GM12878 (cell line): ENCODE data around the gene MYB. TPM values are rescaled to one million over a fixed set of nuclear protein-coding genes. Genes with fewer than 3 reads are reported as not detected.

Source experiments
- ATF3 ChIP-seq: IDR thresholded peaks from 2 replicates; pipeline ENCODE4 v1.6.1; 2011; ENCODE audit warnings: low read depth, mild to moderate bottlenecking, low read length, moderate library complexity, borderline replicate concordance; ENCODE audit errors: extremely low read depth
- ATF7 ChIP-seq: fragments of 450-650 bp; IDR thresholded peaks from 2 replicates; pipeline ENCODE4 v1.6.1; 2016; ENCODE audit warnings: low read depth, mild to moderate bottlenecking
- CHD1 ChIP-seq: IDR thresholded peaks from 2 replicates; pipeline ENCODE4 v1.6.1; 2012; ENCODE audit warnings: low read depth, low read length, improper control_type of control experiment
- CHD2 ChIP-seq: IDR thresholded peaks from 2 replicates; pipeline ENCODE4 v1.6.1; 2011; ENCODE audit warnings: low read depth, low read length, improper control_type of control experiment, borderline replicate concordance
- CTCF ChIP-seq, 3 experiments: IDR thresholded peaks in 2 of 3; conservative IDR thresholded peaks in 1 of 3; 2 replicates each; pipeline ENCODE4 v1.5.1; 2011; ENCODE audit warnings: low read depth in 3 of 3, low read length in 3 of 3, mild to moderate bottlenecking in 3 of 3, control low read depth in 2 of 3, moderate library complexity in 2 of 3, inconsistent platforms in 1 of 3, mixed read lengths in 1 of 3; ENCODE audit not compliant: control insufficient read depth in 2 of 3, insufficient read depth in 1 of 3; ENCODE audit errors: extremely low read depth in 1 of 3
- E4F1 ChIP-seq: fragments of 450-650 bp; IDR thresholded peaks from 2 replicates; pipeline ENCODE4 v1.6.1; 2018; ENCODE audit warnings: borderline replicate concordance, mild to moderate bottlenecking; ENCODE audit not compliant: partially characterized antibody
- GATAD2B ChIP-seq: fragments of 450-650 bp; conservative IDR thresholded peaks from 2 replicates; pipeline ENCODE4 v1.6.1; 2017; ENCODE audit warnings: low read depth, mild to moderate bottlenecking, moderate library complexity
- HCFC1 ChIP-seq: fragments of 150-350 bp; IDR thresholded peaks from 2 replicates; pipeline ENCODE4 v1.6.1; 2014; ENCODE audit warnings: low read length
- JUND ChIP-seq: IDR thresholded peaks from 2 replicates; pipeline ENCODE4 v1.6.1; 2012; ENCODE audit warnings: low read depth, mild to moderate bottlenecking, low read length, improper control_type of control experiment, moderate library complexity
- KDM1A ChIP-seq: fragments of 200-600 bp; sonication (generic); IDR thresholded peaks from 2 replicates; pipeline ENCODE4 v1.6.1; 2016; ENCODE audit warnings: borderline replicate concordance
- MEF2B ChIP-seq: fragments of 450-650 bp; IDR thresholded peaks from 2 replicates; pipeline ENCODE4 v1.6.1; 2018; ENCODE audit warnings: mild to moderate bottlenecking, moderate library complexity; ENCODE audit not compliant: partially characterized antibody, poor library complexity, severe bottlenecking
- MYB ChIP-seq: fragments of 150-350 bp; IDR thresholded peaks from 2 replicates; pipeline ENCODE4 v1.6.1; 2014; ENCODE audit warnings: mild to moderate bottlenecking, low read depth, low read length, borderline replicate concordance
- NFIC ChIP-seq: IDR thresholded peaks from 2 replicates; pipeline ENCODE4 v1.6.1; 2012; ENCODE audit warnings: low read depth, mild to moderate bottlenecking, inconsistent platforms, low read length, moderate library complexity
- NFXL1 ChIP-seq: fragments of 450-650 bp; IDR thresholded peaks from 2 replicates; pipeline ENCODE4 v1.6.1; 2017; ENCODE audit warnings: antibody characterized with exemption, mild to moderate bottlenecking, borderline replicate concordance
- RELB ChIP-seq: fragments of 450-650 bp; IDR thresholded peaks from 2 replicates; pipeline ENCODE4 v1.6.1; 2017; ENCODE audit warnings: low read depth, mild to moderate bottlenecking, moderate library complexity
- REST ChIP-seq: IDR thresholded peaks from 2 replicates; pipeline ENCODE4 v1.6.1; 2012; ENCODE audit warnings: mild to moderate bottlenecking, low read depth, low read length
- RFX5 ChIP-seq: IDR thresholded peaks from 2 replicates; pipeline ENCODE4 v1.6.1; 2011; ENCODE audit warnings: low read depth, low read length, improper control_type of control experiment
- TAF1 ChIP-seq: IDR thresholded peaks from 2 replicates; pipeline ENCODE4 v1.6.1; 2011; ENCODE audit warnings: mild to moderate bottlenecking, low read depth, low read length, borderline replicate concordance
- TARDBP ChIP-seq: IDR thresholded peaks from 2 replicates; pipeline ENCODE4 v1.6.1; 2016; ENCODE audit warnings: borderline replicate concordance
- TCF7 ChIP-seq: IDR thresholded peaks from 2 replicates; pipeline ENCODE4 v1.6.1; 2014; ENCODE audit warnings: antibody characterized with exemption, borderline replicate concordance
- YBX1 ChIP-seq: fragments of 450-650 bp; IDR thresholded peaks from 2 replicates; pipeline ENCODE4 v1.6.1; 2016; ENCODE audit warnings: antibody characterized with exemption
- ZNF24 ChIP-seq: fragments of 450-650 bp; IDR thresholded peaks from 2 replicates; pipeline ENCODE4 v1.6.1; 2017; ENCODE audit warnings: antibody characterized with exemption, mild to moderate bottlenecking
- polyA plus RNA-seq, 11 experiments: library from polyadenylated mRNA; depleted of rRNA in 4 of 11; unstranded in 6 of 11; stranded (reverse) in 5 of 11; fragments of >200 nt; fragmentation: Nextera tagmentation in 4 of 11; fragmentation: Illumina TruSeq in 1 of 11; extraction: Ambion mirVana in 4 of 11; extraction: Trizol in 1 of 11; gene quantifications; 1 replicate in 1 of 11; 2 replicates in 10 of 11; pipeline versions ENCODE4 v1.2.1 to v1.2.3, GENCODE V29; 2011 to 2016; ENCODE audit warnings: inconsistent platforms in 2 of 11, missing spikeins in 2 of 11, low read depth in 1 of 11
- total RNA-seq, 4 experiments: library from RNA; depleted of rRNA in 3 of 4; stranded (reverse); fragments of >200 nt in 3 of 4; fragmentation: Illumina TruSeq in 1 of 4; extraction: Trizol in 1 of 4; gene quantifications; 2 replicates each; pipeline versions ENCODE4 v1.2.1 to v1.2.3, GENCODE V29; 2013 to 2021

MYB gene
- total and polyA plus RNA-seq, 10 of the 15 experiments (the other 5 are each of a cell fraction or from before 2014, with no cell fraction given) = 7.0 to 29.8 (median 21.5) TPM

- TF ChIP-seq CTCF (IDR thresholded peaks at IDR 0.05 in 2 of 3, conservative IDR thresholded peaks at IDR 0.05 in 1 of 3; ENCODE audit: control insufficient read depth in 2 of 3, extremely low read depth in 1 of 3, insufficient read depth in 1 of 3, low read depth in 3 of 3, low read length in 3 of 3) = no peak
- TF ChIP-seq NFIC = peak; percentile 72
- no peak for TF ChIP-seq RFX5
- no peak for TF ChIP-seq KDM1A
- no peak for TF ChIP-seq ATF3
- TF ChIP-seq GATAD2B = no peak
- TF ChIP-seq CHD1 = no peak
- no peak for TF ChIP-seq TCF7
- no peak for TF ChIP-seq CHD2
- no peak for TF ChIP-seq MEF2B
- peak; percentile 41; the same call in 1 of the 2 replicates for TF ChIP-seq ATF7
- TF ChIP-seq MYB = no peak
- TF ChIP-seq TARDBP = no peak
- no peak for TF ChIP-seq NFXL1
- TF ChIP-seq RELB = peak; percentile 84; the same call in 1 of the 2 replicates
- TF ChIP-seq E4F1 = no peak
- no peak for TF ChIP-seq TAF1
- TF ChIP-seq REST = no peak
- TF ChIP-seq HCFC1 = no peak
- TF ChIP-seq YBX1 = no peak
- no peak for TF ChIP-seq JUND
- no peak for TF ChIP-seq ZNF24
These were observed 45.4 kb downstream of the MYB start (continued) for GRCh38 chr6:135226537-135226936.
